NCI-H446 (cell line): Measurements from ENCODE around the gene LYPD6.

Experiments used
- DNase-seq, 2 experiments: peaks; one replicate each; lab custom pipeline; 2025; lab: John Stamatoyannopoulos, UW

The LYPD6 gene

DNA sequence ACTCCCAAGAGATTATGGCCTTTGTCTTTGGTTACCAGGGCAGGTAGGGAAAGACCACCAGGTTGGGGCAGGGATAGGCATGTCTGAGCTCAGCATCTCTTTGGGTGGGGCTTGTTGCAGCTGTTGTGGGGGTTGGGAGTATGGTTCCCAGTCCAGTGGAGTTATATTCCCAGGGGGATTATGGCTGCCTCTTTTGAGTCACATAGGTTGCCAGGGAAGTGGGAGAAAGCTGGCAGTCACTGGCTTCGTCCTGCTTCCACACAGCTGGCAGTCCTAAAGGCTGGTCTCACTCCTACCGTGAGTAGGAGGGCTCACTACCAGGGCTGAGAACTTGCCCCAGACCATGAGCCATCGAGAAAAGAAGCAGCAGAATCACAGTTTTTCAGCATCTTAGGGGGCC, 79.1 kb downstream of the LYPD6 start:
- DNase-seq: no peak

DNA sequence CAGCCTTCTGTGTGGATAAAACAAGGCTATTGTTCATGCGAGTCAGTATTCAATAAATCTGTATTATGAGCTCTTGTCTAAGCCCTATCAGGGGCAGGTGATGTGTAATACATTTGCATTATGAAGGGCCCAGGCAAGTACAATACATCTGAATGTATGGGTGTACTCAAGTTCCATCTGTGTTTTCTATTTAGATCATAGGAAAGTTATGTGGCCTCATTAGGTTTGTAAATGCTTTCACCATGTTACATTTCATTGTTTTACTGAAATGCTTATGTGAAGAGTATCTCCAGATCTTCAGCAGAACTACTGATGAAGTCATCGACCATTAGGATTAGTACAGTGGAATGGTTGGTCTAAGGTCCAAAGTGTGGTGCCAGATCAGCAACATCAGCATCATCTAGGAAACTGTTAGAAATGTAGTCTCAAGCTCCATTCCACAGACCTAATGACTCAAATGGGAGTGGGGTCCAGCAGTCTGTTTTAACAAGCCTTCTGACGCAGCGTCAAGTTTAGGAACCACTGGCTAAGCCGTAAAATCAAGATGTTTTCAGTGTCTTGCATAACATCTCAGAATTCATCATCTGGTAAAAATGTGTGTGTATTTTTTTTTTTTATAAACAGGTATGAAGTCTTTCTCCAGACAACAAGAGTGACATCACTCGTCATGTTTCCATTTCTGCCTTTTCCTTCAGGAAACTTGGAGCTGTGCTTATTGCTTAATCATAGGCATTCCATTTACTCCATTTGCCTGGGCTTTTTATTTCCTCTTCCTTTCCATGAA, 80.5 kb downstream of the LYPD6 start:
- no peak for DNase-seq

DNA sequence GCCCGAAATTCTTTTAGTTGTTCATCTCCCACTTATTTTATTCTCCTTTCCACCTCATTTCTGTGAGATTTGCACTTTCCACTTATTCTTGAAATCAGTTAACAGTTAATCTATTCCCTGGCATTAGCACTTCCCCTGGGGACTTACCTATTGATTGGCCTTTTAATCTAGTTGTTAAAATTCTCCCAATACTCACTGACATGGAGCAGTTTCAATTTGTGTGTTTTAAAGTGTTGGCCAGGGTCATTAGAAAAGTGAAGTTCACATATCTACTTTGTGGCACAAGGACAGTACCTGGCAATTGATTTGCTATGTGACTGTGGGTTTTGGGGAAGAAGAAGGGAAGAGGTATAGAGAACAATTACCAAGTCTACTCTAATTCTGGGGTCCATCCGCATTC, 83.1 kb downstream of the LYPD6 start:
- no peak for DNase-seq

DNA sequence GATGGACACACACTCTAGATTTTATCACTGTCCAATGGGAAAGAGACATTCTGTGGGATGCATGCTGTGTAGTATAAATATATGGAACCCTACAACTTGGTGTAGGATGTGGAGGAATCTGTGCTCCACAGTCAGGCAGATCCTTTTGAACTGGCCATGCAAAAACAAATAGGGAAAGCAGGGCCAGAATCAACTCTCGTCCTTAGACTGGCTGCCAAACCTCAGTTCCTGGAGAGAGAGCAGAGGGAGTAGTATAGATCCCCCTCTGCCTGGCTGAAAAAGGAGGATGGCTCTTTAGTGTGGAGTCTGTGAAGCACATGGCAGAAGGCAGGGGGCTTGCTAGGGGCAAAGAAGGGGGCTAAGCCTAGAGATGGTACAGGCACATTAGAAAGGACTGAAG, 84.7 kb downstream of the LYPD6 start:
- no peak for DNase-seq

DNA sequence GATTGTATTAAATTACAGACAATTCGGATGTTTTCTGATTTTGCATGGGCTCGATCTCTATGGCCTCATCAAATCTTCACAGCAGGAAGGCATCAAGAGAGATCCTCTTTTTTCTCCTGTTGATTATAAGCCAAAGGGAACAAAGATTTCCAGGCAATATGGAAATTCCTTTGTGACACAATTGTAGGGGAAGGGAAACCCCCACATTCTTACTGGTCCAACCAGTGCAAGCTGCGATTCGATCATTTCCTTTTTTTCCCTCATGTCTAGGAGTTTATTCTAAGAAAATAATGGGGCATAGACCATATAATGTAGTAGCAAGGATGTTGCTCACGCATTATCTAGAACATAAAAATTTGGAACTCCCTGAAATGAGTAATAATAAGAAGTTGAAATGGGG, 87.7 kb downstream of the LYPD6 start:
- no peak for DNase-seq

DNA sequence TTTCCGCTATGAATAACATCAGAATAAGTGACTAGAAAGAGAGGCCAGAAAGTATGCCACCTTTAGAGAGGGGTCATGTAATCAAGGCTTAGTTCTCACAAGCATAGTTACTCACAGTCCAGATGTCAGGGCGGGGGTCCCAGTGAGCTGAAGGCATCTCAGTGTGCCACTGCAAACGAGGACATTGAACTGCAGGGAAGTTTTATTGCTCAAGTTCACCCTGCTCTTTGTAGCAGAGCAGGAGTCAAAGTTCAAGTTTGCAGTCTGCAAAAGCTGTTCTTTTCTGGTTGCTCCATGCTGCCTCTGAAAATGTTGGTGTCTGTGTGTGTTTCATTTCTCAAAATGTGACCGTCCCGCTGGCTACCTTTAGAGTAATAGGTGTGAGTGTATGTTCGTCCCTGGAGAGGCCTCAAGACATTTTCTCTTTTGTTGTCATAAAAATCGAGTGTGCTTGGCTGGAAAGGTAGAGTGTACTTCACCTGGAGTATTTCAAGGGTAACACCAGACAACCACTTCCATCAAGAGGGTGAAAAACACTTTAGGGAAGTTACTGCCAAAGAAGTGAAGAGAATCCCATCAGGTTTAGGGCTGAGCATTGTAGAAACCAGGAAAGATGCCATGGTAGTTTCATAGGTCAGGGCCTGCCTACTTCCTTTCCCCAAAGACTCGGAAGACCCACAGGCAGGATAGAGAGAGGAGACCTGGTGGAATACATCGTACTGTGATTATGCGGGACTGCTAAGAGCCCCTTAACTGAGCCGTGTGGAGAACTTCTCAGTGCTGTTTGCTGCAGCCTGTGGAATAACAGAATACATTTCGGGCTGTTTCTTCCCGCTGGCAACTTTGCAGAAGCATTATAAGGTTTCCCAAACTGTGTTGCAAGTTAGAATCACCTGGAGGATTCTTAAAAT, 89.9 kb downstream of the LYPD6 start:
- no peak for DNase-seq

DNA sequence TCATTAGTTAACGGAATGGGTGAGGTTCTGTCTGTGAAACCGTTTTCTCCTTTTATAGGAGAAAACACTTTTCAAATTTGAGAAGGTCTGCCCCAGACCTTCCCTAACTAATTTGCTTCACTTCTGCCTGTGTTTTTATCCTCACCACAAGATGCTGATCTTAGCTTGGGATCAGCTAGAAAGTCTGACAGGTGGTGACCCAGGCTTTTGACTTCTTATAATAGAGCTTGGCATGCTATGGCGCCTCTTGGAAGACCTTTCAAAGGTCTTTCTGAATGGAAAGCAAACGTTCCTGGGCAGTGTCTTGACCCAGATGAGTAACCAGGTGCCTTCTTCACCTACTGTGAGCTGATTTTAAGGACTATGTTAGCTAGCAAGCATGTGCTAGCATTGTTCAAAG, 91.4 kb downstream of the LYPD6 start:
- no peak for DNase-seq

DNA sequence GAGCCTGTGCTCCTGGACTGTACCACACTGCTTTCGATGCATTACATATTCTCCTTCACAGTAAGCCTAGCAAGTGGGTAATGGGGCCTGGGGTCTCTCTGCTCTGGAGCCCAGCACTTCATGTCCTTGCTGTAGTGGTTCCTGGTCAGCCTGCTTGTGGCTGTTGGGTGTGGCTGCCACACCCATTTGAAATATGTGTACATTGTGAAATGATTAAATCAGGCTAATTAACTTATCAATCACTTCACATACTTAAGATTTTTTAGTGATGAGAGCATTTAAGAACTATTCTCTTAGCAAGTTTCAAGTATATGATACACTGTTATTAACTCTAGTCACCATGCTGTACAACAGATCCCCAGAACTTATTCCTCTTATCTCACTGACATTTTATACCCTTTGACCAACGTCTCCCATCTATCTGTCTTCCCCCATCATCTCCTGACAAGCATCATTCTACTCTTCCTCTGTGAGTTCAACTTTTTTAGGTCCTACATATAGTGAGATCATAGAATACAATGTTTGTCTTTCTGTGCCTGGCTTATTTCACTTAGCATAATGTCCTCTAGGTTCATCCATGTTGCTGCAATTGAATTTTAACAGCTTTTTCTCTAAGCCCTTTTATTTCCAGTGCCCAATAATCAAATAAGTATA, 92.1 kb downstream of the LYPD6 start:
- DNase-seq: no peak

DNA sequence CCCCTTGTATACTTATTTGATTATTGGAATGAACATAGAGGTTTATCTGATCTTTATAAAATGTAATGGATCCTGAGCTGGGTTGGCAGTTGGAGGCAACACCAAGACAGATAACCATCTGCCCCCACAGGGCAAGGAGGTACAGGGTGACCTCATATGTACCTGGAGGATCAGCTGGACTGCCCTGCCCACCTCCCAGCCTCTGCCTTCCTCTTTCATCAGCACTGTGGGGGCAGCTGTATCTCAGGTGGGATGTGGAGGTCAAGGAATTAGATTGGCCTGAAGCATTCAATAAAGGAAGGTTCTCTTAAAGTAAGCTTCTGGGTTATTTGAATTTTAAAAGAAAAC, 92.6 kb downstream of the LYPD6 start:
- DNase-seq: no peak

DNA sequence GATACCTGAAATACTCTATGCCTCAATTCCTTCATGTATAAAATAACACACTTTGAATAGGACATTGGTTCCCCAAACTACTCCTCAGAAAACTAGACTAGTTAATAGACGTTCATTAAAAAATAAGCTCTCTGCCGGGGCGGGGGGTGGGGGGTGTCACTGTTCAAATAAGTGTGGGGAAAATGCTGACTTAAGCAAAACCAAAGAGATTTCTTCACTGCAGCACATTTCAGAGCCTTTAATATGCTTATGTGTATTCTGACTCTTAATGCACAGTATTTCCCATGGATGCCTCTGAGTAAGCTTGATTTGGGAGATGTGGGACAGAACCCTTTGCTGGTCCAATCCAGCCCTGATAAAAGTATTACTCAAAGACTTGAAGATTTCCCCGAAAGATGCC, 93.2 kb downstream of the LYPD6 start:
- no peak for DNase-seq

DNA sequence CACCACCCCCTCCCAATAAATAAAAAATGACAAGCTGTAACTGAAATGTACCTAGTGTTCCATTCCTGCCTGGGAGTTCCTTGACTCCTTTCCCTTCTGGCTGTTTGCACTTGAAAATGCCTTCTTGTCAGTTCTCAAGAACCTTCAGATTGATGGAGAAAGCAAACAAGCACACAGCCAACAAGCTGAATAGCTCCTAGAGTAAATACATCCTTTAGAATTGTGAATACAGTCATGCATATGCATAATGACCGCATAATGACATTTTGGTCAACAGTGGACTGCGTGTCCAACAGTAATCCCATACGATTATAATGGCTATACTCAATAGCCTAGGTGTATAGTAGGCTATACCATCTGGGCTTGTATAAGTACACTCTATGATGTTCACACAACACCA, 97.0 kb downstream of the LYPD6 start:
- DNase-seq: no peak

DNA sequence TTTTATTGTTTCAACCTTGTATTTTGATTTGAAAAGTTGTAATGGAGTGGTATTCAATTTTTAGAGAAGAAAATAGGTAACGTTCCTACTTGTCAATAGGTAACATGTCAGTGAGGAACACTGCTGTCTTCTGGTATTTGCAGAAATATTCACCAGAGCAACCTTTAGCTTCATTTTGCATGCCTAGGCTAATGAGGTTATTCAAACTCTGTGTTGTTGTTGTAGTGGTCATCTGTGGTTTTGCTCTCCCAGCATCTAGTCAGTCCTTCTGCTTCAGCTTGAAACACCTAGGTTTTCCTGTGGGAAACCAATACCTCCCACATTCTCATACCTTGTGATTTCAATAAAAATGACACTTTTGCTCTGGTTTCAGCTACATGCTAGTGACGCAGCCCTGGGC, 98.4 kb downstream of the LYPD6 start:
- DNase-seq: no peak

DNA sequence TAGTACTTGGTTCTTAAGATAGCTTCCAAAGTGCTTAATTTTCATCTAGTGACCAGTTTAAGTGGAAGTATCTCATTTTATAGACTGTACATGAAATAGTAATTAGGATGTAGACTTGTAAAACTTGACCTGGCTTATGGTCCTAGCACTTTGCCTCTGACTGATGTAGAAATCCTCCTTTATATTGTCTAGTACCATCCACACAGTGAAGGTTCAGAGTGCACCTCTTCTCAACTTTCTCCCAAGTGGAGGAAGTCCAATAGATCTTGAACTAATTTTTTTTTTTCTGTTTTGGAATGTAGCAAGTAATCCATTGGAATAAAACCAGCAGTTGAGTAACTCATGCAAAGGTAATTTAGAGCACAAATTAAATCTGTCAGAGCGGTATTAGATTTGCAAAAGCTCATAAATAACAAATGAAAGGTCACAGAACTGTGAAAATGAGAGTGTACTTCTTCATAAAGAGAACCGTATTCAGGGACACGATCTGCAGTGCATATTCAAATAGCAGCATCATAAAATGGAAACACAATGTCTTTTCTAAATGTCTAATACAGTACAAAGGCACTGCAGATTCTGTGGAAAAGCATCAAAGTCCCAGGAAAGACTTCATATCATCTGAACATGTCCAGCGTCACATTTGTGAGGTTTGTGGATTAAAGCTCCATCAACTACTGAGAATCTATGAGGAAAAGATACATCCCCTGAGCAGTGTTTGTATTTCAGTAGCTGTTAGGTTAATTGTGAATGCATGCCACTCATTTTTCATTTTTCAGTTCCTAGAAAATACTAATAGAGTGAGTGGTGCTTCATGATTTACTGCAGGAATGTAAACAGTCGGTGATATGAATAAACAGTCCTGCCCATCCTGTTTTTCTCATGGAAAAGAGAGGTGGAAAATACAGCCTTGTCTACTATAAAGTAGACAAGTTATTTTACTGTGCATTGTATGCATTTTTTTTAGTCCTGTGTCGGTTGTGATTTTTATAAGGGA, 100.7 kb downstream of the LYPD6 start:
- DNase-seq: no peak

DNA sequence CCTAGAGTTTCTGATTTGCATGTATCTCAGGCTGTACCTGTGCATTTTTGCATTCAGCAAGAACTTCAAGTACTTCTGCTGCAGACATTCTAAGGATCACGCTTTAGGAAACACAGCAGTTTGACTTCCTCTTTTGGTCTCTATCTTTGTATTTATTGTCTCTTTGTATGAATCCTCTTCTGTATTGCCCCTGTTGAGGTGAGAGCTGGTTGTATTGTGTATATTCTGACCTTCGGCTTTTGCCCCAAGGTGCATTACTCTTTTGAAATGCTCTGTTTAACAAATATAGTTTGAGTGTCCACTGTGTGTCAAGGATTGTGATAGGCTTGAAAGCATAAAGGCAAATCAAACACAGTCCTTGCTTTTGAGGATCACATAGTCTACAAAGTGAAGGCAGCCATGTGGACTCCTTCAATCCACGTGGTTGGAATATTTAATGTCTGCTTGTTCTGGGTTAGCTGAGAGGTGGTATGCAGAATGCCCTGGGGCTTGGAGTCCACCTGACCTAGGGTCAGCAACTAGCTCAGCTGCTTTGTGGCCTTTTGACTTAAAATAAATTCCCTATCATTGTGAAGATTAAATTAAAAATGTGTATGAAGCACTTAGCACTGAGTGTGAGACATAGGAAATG, 108.1 kb downstream of the LYPD6 start:
- DNase-seq: no peak

DNA sequence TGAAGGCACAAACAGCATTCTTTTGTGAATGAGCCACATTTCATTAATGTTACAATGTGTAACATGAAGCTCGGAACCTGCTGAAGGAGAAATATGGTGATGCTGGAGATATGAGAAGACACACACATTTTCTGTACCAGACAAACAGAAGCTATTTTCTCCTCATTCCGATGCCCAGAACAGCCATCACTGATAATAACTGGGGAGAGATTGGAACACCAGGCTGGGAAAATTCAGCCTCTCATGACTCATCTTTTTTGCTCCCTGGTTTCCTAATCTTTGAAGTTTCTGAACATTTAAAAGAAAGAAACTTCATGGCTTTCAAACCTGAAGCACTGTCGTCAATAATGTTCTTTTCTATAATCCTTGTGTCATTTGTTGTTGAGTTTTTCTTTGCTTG, 110.9 kb downstream of the LYPD6 start:
- no peak for DNase-seq

DNA sequence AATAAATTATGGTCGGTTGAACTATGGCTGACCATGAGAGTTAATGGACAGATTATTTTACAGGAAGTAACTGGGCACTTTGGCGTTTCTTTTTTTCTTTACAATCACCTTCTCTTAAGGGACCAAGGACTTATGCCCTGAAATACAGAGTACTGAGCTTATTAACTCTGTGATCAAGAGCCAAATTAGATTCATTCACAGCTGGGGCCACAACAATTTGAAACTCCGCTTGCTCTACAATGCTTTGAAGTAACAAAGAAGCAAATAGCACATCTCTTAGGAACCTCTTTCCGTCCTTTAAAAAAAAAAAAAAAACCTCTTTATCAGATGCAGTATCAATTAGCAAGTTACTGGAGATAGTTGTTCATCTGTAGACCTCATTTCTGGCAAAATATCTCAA, 112.0 kb downstream of the LYPD6 start:
- DNase-seq: no peak

DNA sequence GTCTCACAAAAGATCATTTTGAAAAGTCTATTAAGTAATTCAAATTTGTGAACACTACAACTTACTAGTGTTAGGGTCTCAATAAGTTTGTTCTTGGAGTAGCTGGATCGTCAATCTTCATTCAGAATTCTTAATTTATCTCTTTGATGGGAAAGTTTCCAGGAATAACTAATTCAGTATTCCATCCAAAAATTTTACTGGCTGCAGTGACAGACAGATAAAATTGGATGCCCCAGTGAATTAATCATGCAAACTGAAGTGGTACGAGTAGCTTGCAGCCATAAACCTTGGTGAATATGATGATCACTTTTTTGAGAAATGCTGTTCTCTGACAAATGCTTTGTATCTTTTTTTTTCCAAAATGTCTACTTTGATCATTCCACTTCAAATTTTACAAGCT, 112.8 kb downstream of the LYPD6 start:
- DNase-seq: peak; percentile 3 to 29

DNA sequence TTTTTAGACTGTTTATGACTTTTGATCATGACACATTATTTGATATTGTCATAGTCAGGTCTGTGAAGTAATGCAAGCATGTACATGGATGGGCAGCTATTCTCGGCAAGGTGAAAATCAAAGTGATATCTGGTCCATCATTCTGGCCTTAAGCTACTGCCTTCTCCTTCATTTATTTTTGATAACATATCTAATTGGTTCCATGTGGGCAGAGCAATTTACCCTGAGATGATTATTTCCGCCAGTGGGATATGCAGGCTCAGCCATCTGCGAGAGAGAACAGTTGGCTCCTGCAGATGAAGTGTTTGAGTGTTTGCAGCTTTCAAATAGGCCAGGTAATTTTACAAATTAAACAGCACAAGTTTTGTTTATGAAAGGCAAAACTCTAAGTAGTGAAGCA, 116.4 kb downstream of the LYPD6 start:
- no peak for DNase-seq

DNA sequence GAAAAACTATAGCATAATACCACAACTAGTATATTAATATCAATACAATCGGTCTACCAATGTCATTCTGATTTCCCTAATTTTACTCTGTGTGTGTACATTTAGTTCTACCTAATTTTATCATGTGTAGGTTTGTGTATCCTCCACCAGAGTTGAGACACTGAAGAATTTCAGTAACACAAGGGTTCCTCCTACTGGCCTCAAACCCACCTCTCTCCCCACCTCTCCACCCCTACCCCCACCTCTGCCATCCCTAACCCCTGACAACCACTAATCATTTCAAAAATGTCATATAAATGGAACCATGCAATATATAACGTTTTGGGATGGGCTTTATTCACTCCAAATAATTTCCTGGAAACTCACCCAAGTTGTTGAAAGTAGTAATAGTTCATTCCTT, 117.9 kb downstream of the LYPD6 start:
- DNase-seq: no peak

DNA sequence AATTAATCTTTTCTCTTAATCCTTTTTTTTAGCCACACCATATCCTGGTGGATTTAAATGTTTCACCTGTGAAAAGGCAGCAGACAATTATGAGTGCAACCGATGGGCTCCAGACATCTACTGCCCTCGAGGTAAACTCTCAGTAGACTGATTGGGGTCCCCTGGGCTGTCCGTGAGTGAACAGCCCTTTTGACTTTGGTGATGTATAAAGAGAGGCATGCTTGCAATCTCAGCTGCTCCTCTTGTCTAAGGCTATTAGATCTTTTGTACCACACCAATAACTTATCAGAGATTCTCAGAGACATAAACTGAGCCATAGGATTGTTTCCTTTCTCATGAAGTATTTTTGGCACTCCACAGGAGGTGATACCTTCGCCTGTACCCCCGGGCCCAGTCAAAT, 118.6 kb downstream of the LYPD6 start:
- no peak for DNase-seq
